Lung (tissue), 12 donors: ENCODE results near the gene THADA. TPM values are rescaled to one million over a fixed set of nuclear protein-coding genes. Genes with fewer than 3 reads are reported as not detected.
A peak's percentile ranks its signal among the peaks of the same experiment; 100 is the strongest.

Experiments
- ATAC-seq: fragments of 200-7000 bp; cut with Tn5 transposase; one replicate; pipeline ENCODE4 v1.9.1; 2020; ENCODE audit warnings: moderate number of reproducible peaks; ENCODE audit not compliant: insufficient read depth, low FRiP score
- DNase-seq, 3 donors: peaks; one replicate each; pipeline ENCODE4 v3.0.0-alpha.2; 2013 to 2017
- H3K27ac ChIP-seq, 2 donors: one replicate each; pipeline ENCODE4 v1.5.1; 2013; ENCODE audit warnings: mild to moderate bottlenecking in 2 of 2, moderate library complexity in 2 of 2, control low read depth in 1 of 2, inconsistent platforms in 1 of 2, low read depth in 1 of 2, low read length in 1 of 2
- H3K27me3 ChIP-seq, 3 donors: one replicate each; pipeline ENCODE4 v1.5.1; 2013; ENCODE audit warnings: low read length in 2 of 3; ENCODE audit not compliant: control insufficient read depth in 3 of 3, insufficient read depth in 3 of 3
- H3K36me3 ChIP-seq, 4 donors: one replicate each; pipeline ENCODE4 v1.5.1; 2013; ENCODE audit warnings: low read length in 4 of 4, mild to moderate bottlenecking in 1 of 4, moderate library complexity in 1 of 4; ENCODE audit not compliant: control insufficient read depth in 4 of 4, insufficient read depth in 4 of 4
- H3K4me1 ChIP-seq, 5 donors: one replicate each; pipeline ENCODE4 v1.5.1; 2013; ENCODE audit warnings: low read length in 5 of 5, mild to moderate bottlenecking in 2 of 5, moderate library complexity in 1 of 5; ENCODE audit not compliant: control insufficient read depth in 5 of 5, insufficient read depth in 5 of 5
- H3K4me3 ChIP-seq: one replicate; pipeline ENCODE4 v1.5.1; 2013; ENCODE audit warnings: mild to moderate bottlenecking, control low read depth, moderate library complexity
- H3K9ac ChIP-seq, 2 donors: one replicate each; pipeline ENCODE4 v1.5.1; 2013; ENCODE audit warnings: low read length in 2 of 2, control low read depth in 1 of 2; ENCODE audit not compliant: insufficient read depth in 1 of 2
- H3K9me3 ChIP-seq, 4 donors: one replicate each; pipeline ENCODE4 v1.5.1; 2013; ENCODE audit warnings: low read length in 3 of 4, mild to moderate bottlenecking in 1 of 4, moderate library complexity in 1 of 4; ENCODE audit not compliant: control insufficient read depth in 4 of 4, insufficient read depth in 3 of 4
- WGBS, 2 donors: extraction: QIAGEN DNeasy Blood & Tissue Kit; methylation state at CpG; one replicate each; pipeline ENCODE4 v1.1.7; 2013; 5-methylcytosine and 5-hydroxymethylcytosine counted together
- polyA plus RNA-seq, 2 donors: library from polyadenylated mRNA; stranded (reverse); fragments of 200-250 nt; gene quantifications; one replicate each; pipeline ENCODE4 v1.2.1, GENCODE V29; 2013
- total RNA-seq, 2 donors: library from RNA; depleted of rRNA in 1 of 2; stranded (reverse); fragments of >200 nt in 1 of 2; gene quantifications; one replicate each; pipeline ENCODE4 v1.2.1, GENCODE V29; 2014 to 2021
- TF ChIP-seq, protein P1 (sequence below): IDR thresholded peaks from 2 replicates; pipeline ENCODE4 v1.5.1; 2012; ENCODE audit warnings: mild to moderate bottlenecking; ENCODE audit errors: control extremely low read depth, extremely low read depth
- donor health status: control.
- donor health status: control.
- donor health status: Bipolar disorder and iron deficiency.
- donor health status: healthy.
- donor health status: DM: yes; HTN: yes; CAD: no.

The THADA gene
- total and polyA plus RNA-seq, 4 donors: 11.3 to 72.5 (median 25.2) TPM

DNA sequence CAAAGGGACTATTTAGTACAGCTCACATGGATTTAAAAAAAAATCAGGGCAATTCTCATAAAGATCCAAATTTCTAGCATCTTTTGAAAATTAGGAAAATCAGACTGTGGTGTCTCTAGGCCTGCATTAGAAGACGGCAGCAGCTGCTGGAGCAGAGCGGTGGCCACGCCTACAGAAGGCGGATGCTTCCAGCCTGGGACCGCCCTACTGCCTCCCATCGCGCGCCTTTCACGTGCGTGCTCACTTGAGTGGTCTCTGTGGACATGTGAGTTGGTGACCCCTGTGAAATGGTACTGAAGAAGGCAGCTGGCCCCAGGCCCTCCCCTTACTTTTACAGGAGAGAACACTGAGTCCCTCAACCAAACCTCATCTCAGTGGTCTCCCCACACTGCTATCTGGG lies 354.3 kb downstream of the THADA start:
- 90 to 95% methylated on average over 10 of the region's 10 CpGs for WGBS, 2 donors
- no peak for ATAC-seq
- H3K4me3 ChIP-seq: no peak overlapping the region
- TF ChIP-seq, protein P1, sequence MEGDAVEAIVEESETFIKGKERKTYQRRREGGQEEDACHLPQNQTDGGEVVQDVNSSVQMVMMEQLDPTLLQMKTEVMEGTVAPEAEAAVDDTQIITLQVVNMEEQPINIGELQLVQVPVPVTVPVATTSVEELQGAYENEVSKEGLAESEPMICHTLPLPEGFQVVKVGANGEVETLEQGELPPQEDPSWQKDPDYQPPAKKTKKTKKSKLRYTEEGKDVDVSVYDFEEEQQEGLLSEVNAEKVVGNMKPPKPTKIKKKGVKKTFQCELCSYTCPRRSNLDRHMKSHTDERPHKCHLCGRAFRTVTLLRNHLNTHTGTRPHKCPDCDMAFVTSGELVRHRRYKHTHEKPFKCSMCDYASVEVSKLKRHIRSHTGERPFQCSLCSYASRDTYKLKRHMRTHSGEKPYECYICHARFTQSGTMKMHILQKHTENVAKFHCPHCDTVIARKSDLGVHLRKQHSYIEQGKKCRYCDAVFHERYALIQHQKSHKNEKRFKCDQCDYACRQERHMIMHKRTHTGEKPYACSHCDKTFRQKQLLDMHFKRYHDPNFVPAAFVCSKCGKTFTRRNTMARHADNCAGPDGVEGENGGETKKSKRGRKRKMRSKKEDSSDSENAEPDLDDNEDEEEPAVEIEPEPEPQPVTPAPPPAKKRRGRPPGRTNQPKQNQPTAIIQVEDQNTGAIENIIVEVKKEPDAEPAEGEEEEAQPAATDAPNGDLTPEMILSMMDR: no peak
- no peak overlapping the region for H3K9ac ChIP-seq
- peaks cover 0 to 3% (median 0%) of the 10 kb centered on the region in 4 donors for H3K9me3 ChIP-seq
- H3K27ac ChIP-seq: no peak overlapping the region
- H3K27me3 ChIP-seq: no peaks in the 10 kb centered on the region
- peaks cover 0 to 7% (median 2%) of the 10 kb centered on the region in 4 donors for H3K36me3 ChIP-seq
- DNase-seq: peak; percentile 29 to 40 (median 36)
- peaks cover 0 to 9% (median 0%) of the 10 kb centered on the region in 5 donors for H3K4me1 ChIP-seq

DNA sequence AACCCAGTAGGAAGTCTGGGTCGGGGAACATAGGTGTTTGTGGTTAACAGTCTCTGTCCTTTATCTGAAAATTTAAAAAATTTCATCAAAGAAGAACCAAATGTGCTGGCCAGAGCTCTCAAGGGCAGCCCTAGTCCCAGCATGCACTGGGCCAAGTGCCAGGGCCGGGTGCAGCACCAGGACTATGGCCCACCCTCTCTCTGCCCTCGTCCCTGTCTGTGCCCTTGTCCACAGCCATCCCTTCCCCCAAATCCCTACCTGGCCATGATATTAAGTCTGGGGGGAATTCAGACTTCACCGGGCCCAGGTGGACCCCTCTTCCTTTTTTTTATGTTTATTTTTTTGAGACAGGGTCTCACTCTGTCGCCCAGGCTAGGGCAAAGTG lies 355.1 kb downstream of the THADA start:
- DNase-seq (no peak), ATAC-seq (no peak)
- 75 to 78% methylated on average over 5 of the region's 5 CpGs for WGBS, 2 donors
- Histone ChIP-seq H3K4me3 (no peak overlapping the region), H3K36me3 (peaks cover 0 to 7% (median 2%) of the 10 kb centered on the region in 4 donors), H3K27ac (no peak overlapping the region), H3K4me1 (peaks cover 0 to 9% (median 0%) of the 10 kb centered on the region in 5 donors), H3K9ac (no peak overlapping the region), H3K27me3 (no peaks in the 10 kb centered on the region), H3K9me3 (peaks cover 0 to 3% (median 0%) of the 10 kb centered on the region in 4 donors)
- TF ChIP-seq, protein P1: no peak

DNA sequence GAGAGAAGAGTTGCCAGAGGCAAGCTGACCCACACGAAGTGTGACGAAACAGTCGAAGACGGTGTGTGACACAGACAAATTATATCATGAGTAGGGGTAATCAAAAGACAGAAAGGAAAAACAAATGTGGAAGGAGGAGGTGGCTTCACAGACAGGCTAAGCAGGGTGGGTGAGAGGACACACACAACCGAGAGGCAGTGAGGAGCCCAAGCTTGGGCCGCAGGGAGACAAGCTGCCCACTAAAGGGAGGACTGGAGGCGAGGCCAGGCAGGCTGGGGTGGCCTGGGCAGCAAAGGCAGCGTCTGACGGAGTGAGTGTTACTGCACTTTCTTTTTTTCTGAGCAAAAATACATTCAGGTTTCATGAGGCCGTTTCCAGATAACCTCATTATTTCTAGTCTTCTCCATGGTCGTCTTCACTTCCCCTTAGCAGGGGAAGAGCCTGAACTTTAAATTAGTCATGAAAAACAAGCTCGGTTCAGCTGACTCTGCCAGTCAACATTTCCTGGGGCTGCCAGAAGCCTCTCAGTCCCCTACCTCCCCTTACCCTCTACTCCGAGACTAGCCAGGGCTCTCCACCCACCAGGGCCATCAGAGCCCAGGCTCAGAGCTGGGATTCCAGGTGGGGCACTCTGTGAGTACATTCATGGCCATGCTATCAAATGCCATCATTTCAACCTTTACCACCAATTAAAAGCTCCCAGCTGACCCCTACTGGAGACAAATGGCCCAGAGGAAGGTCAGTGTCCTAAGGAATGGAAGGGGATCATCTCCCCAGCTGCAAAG lies 355.7 kb downstream of the THADA start:
- H3K27me3 ChIP-seq: no peaks in the 10 kb centered on the region
- H3K36me3 ChIP-seq: peaks cover 0 to 7% (median 2%) of the 10 kb centered on the region in 4 donors
- peak overlapping the region in 1 of 2 donors; percentile 50 for H3K27ac ChIP-seq
- H3K4me3 ChIP-seq: no peak overlapping the region
- no peak overlapping the region for H3K9ac ChIP-seq
- DNase-seq (no peak), ATAC-seq (no peak)
- H3K9me3 ChIP-seq: peaks cover 0 to 3% (median 0%) of the 10 kb centered on the region in 4 donors
- TF ChIP-seq, protein P1: no peak
- H3K4me1 ChIP-seq: peaks cover 0 to 9% (median 0%) of the 10 kb centered on the region in 5 donors
- 58 to 76% methylated on average over 13 of the region's 13 CpGs for WGBS, 2 donors
